HL-60/S4 treated with retinoic acid at 250 ng/mL for 4 days and 3 days (cell line): ENCODE data around the gene MMD2.

Experiments
- in situ Hi-C: fragments of 300-500 bp; cut with MboI; formaldehyde crosslinking; loops from 2 replicates; pipeline ENCODE4 v1.7.0; 2022; ENCODE audit warnings: low sequenced_read_pairs

MMD2 gene

DNA sequence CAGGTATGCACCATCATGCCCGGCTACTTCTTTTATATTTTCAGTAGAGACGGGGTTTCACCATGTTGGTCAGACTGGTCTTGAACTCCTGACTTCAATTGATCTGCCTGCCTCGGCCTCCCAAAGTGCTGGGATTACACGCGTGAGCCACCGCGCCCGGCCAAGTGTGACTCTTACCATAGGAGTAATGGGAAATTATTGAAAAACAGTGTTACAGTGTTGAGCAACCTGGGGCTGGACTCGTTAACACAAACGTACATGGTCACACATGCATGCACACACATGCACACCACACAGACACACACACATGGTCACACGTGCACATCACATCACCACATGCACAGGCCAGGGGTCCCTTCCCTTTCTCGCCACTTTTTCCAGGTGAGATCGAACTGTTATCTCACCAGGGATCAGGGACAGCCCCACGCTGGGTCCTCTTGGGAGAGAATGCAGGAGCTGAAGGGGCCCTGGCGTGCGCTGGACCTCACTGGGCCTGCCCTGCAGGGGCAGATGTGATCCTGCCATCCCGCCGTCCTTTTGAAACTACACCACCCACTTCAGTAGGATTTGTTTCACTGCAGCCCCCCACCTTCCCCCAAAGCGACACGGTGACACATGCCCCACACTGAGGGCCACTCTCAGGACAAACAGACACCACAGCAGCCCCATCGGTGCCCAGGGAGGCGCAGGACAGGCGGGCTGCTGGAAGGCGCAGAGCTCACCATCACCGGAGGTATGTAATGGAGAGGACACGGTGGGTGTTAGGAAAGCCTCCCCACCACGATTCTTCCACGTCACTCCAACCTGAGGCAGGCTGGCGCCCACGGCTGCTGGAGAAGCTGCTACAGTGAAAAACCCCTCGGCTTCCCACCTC, 85.7 kb downstream of the MMD2 start:
- in situ Hi-C loops, result no loop called here

DNA sequence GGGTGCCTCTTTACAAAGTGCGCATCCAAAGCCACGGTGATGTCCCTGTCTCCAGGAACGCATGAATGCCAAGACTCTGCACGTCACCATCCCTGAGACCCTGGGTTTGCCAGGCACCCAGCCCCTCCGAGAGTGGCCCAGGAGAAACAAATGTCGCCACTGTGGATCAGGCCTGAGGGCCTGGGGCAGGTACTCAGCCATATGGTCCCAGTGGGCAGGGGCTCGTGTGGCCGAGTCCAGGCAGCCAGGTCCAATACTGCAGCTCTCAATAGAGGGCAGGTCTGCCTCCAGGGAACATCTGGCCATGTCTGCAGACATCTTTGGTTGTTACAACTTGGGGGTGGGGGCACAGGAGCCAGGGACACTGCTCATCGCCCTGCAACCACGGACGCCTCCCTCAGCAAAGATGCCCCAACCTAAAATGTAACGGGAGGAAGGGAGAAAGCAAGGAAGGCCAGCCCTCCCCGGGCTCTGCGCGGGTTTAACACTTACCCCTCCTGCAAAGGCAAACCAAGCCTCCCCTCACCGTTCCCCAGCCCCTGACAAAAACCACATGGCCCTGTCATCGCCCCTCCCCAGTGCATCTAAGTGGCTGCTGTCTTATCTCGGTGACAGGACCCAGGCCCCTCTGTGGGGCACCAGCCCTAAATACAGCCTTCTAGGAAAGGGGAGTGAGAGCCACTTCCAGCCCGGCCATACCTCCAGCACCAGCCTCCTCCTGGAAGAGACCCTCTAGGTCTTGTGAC, 86.9 kb downstream of the MMD2 start:
- in situ Hi-C loops, result no loop called here

GRCh38 chr7:4871056-4871680, 87.8 kb downstream of the MMD2 start:
- in situ Hi-C loops, result no loop called here

GRCh38 chr7:4868493-4868892, 90.5 kb downstream of the MMD2 start:
- in situ Hi-C loops, result no loop called here

DNA sequence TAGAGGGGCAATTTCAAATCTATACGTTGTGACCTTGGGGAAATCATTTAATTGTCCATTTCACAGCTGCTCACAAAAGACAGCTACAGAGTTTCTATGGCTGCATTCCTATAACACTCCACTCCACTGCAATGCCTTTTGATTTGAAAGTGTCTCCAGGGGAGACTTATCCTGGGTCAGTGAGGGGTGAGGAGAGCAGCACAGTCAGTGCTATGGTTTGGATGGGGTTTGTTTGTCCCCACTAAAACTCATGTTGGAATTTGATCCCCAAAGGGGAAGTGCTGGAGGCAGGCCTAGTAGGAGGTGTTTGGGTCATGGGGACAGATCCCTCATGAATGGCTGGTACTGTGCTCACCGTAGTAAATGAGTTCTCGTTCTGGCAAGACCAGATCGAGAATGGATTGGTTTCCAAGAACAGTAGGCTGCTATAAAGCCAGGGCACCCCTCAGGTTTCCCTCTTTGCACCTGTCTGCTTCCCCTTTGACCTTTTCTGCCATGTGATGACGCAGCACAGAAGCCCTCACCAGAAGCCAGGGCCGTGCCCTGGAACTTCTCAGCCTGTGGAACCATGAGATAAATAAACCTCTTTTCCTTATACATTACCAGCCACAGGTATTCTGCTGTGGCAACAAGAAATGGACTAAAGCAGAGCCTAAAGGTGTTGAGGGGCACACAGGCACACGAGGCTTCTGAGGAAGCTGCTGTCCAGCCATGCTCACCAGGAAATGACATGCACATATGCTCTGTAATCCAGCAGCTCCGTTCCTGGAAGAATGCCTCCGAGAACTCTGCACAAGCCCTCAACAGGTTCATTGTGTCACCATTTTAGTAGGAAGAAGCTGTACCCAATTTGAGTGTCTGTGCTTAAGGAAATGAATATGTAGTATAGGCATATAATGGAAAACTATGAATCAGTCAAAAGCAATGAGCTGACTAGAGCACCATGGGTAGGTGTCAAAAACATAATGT, 92.2 kb downstream of the MMD2 start:
- in situ Hi-C loops, result no loop called here

DNA sequence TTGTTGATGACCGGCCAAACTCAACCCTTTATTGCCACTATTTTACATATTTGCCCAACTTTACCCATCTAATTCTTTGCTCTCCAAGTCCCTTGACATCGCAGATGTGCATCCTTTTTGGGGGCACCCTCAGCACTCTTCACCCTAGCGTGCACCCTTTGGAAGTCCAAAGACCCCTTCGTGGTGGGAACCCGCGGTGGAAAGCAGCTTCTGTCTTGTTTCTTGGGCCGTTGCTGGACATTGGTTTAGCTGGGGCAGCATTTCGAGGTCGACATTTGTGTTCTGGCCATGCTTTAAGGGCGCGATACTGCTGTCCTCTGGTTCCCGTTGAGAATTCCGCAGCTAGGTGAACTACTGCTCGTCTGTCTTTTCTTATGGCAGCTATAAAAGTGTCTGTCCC, 96.8 kb downstream of the MMD2 start:
- in situ Hi-C loops, result no loop called here

DNA sequence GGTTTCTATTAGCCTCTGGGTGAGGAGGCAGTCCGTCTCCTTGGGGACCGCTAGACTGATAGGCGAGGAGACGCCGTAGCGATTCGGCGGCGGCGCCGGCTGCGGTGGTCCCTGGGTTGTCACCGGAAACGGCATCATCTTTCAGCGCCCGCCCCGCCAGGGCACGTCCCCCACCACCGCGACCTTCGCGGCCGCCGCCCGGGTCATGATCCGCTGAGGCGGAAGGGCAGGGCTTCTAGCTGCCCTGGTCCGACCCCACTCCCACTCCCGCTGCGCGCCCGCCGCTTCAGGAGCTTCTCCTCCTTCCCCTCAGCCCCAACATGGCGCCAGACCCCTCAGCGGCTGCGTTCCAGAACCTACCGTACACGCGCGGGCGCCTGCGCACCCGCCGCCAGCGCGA, 97.3 kb downstream of the MMD2 start, which contains the start of gene PAPOLB:
TSS of gene PAPOLB (minus strand) at position 358 of the 400 bp plus-strand sequence. CDS start at position 138, 220 bp downstream.
- in situ Hi-C loops, result no loop called here

DNA sequence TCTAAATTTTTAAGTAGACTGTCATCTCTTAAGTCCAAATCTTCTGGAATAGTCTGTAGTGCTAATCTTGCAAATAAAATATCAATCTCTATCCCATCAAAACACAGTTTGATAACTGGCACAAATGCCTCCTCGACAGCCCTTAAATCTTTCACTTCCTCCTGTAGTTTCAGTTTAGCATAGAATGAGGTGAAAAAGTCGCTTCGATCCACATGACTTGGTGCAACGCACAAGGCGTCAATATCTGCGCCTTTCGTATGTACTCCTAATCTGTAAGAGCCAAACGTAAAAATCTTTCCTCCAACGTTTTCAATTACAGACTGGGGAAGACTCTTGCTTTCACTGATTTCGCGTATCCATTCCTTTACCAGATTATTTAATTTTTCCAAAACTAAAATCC, 97.8 kb downstream of the MMD2 start:
- in situ Hi-C loops, result no loop called here

- in situ Hi-C loops, result no loop called here
These were observed 101.8 kb downstream of the MMD2 start for GRCh38 chr7:4857189-4857588.

- in situ Hi-C loops, result no loop called here
These were observed 102.5 kb downstream of the MMD2 start for GRCh38 chr7:4856336-4857057.
